ENCODE results near the gene RBM22.

Gene RBM22

DNA sequence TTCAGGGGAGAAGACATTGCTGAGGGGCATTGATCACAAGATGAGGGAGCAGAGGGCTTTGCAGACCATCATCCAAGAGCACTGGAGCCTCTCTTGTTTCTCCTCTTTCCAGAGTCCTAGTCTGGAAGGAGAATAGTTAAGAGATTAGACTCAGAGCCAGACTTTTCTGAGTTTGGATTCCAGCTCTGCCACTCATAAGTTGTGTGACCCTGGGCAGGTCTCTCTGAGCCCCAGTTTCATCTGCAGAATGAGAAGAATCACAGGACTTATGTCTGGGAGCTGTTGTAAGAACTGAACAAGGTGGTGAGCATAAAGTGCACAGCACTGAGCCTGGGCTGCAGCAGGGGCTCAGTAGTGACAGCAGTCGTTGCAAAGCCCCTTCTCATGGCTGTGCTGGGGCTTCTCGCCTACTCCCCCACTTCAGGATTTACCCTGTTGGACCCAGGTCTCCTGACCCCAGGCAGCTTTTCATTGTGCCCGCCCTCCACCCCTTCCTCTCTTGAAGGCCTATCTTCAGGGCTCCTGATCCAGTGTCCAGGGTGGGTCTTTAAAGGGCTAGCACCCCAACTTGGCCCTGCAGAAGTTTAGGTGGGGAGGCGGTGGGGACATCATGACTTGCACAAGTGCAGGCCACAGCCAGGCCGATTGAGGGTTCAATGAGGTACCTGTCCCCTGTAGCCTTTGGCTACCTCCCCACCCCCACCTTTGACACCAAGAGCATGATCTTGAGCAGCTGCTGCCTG is 58.9 kb downstream of the RBM22 start:
- TF ChIP-seq, protein P1, sequence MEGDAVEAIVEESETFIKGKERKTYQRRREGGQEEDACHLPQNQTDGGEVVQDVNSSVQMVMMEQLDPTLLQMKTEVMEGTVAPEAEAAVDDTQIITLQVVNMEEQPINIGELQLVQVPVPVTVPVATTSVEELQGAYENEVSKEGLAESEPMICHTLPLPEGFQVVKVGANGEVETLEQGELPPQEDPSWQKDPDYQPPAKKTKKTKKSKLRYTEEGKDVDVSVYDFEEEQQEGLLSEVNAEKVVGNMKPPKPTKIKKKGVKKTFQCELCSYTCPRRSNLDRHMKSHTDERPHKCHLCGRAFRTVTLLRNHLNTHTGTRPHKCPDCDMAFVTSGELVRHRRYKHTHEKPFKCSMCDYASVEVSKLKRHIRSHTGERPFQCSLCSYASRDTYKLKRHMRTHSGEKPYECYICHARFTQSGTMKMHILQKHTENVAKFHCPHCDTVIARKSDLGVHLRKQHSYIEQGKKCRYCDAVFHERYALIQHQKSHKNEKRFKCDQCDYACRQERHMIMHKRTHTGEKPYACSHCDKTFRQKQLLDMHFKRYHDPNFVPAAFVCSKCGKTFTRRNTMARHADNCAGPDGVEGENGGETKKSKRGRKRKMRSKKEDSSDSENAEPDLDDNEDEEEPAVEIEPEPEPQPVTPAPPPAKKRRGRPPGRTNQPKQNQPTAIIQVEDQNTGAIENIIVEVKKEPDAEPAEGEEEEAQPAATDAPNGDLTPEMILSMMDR (IDR thresholded peaks at IDR 0.05), result no peak

DNA sequence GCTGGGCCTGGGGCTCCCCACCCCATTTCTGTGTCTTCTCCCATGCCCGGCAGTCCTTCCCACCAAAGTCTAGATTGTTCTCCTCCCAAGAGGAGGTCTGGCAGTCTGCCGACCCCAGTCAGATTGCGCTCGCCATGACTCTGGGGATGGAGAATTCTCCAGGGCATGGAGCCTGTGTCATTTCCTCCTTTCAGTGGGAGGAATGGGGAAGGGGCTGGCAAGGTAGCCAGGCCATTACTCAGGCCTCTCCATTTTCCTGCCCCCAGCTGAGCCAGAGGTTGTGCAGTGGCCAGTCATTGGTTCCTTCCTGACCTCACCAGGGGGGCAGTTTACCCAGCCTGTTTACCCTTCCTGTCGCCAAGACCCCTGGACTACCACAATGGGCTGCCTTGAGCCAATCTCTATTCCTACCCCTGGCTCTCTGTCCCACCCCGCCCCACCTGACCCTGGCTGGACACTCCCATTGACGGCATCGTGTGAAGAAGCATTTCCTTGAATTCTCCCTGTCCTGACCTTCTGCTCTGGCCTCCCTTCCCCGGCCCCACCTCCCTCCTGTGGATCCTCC is 59.8 kb downstream of the RBM22 start:
- TF ChIP-seq, protein P1 (IDR thresholded peaks at IDR 0.05), result no peak

Data from LNCAP (cell line).